Ureter (tissue), 1 donor: ENCODE measurements around the gene CAPN5. TPM values are rescaled to one million over a fixed set of nuclear protein-coding genes. Genes with fewer than 3 reads are reported as not detected.

ENCODE experiments used
- DNase-seq: peaks from one replicate; pipeline ENCODE4 v3.0.0-alpha.2; 2020; ENCODE audit warnings: low spot score
- total RNA-seq: library from RNA; stranded (reverse); gene quantifications from one replicate; pipeline ENCODE4 v1.2.4, GENCODE V29; 2023
- donor health status: DM: yes; HTN: yes; CAD: no.

CAPN5 gene
- total RNA-seq, 1 donor from 2014 or later, result 143 TPM

- no peak for DNase-seq
Measured at GRCh38 chr11:77171885-77172665, 105.3 kb downstream of the CAPN5 start.

GRCh38 chr11:77172666-77172982, 105.9 kb downstream of the CAPN5 start:
- no peak for DNase-seq

- DNase-seq, result no peak
Measured at GRCh38 chr11:77173494-77173893, 106.7 kb downstream of the CAPN5 start.

GRCh38 chr11:77174559-77174958, 107.8 kb downstream of the CAPN5 start:
- no peak for DNase-seq

- DNase-seq, result no peak
Measured at GRCh38 chr11:77175021-77175842, 108.5 kb downstream of the CAPN5 start.

Other genes starting within 250 kb of the CAPN5 start
- gene ACER3, start 206.1 kb upstream of the CAPN5 start, total RNA-seq, result 33.4 TPM
- gene B3GNT6, start 32.6 kb upstream of the CAPN5 start, total RNA-seq, result not detected
- 9.6 TPM for gene OMP, start 35.9 kb downstream of the CAPN5 start, total RNA-seq
- 5.8 TPM for gene MYO7A, start 61.3 kb downstream of the CAPN5 start, total RNA-seq
- gene GDPD4, start 234.7 kb downstream of the CAPN5 start, total RNA-seq, result not detected